C1 segment of cervical spinal cord (tissue), 14 donors: Measurements from ENCODE around the gene ALG6.
"Not testable (repeated sequence)": the region's sequence is repeated elsewhere in the genome, so short reads cannot be mapped to it uniquely, and the experiment has no call there.

Source experiments
- DNase-seq, 14 donors: peaks; one replicate each; lab custom pipeline; 2025; lab: John Stamatoyannopoulos, UW

ALG6 gene

DNA sequence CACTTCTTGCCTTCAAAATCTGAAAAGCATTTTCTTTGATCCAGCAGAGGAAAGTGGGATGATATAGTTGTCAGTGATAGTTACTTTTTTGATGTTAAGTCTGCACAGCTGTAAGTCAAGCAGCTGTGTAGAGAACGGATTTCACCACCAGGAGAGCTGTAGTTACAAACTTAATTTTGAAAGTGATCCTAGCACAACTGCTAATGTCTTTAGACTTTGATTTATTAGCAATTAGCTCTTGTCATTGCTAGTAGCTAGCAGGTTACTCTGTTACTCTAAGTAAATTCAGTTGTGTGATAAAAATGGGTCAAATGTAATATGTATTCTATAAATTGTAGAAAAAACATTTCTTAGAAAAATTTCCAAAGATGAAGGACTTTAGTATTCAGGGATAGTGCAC lies 46.0 kb downstream of the ALG6 start:
- DNase-seq: no peak

- no peak for DNase-seq
Observed at GRCh38 chr1:63414691-63415365, 47.4 kb downstream of the ALG6 start.

DNA sequence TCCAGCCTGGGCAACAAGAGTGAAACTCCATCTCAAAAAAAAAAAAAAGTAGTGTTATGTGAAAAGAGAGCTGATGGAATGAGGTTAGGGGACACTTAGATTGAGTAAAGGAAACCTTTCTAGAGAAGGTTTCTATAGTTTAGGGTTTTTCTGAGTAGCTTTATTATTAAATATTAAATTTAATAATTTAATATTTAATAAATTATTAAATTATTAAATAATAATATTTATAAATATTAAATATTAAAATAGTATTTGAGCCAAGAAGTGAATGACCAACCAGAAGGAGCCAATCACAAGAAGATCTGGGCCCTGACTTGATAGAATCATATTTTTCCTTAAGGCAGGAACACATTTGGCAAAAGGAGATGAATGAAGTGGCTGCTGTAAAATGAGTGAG lies 50.7 kb downstream of the ALG6 start:
- DNase-seq: no peak

DNA sequence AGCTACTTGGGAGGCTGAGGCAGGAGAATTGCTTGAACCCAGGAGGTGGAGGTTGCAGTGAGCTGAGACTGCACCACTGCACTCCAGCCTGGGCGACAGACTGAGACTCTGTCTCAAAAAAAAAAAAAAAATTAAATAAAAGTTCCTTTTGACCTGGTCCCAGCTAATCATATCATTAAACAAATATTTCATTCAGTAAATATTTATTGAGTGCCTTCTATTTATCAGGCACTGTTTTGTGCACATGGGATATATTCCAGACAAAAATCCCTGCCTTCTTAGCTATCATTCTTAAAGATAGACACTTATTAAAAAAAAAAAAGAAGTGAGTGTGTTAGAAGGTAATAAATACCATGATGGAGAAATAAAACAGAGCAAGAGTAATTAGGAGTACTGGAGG lies 53.3 kb downstream of the ALG6 start:
- DNase-seq: not testable (repeated sequence)

DNA sequence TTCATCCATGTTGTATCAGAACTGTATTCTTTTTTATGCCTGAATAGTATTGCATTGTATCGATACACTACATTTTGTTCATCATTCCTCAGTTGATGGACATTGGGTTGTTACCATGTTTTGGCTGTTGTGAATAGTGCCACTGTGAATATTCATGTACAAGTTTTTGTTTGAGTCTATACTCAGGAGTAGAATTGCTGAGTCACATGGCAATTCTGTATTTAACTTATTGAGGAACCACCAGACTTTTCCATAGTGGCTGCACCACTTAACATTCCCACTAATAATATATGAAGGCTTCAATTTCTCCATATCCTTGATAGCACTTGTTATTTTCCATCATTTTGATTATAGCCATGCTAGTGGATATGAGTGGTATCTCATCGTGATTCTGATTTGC lies 56.2 kb downstream of the ALG6 start:
- DNase-seq: no peak

DNA sequence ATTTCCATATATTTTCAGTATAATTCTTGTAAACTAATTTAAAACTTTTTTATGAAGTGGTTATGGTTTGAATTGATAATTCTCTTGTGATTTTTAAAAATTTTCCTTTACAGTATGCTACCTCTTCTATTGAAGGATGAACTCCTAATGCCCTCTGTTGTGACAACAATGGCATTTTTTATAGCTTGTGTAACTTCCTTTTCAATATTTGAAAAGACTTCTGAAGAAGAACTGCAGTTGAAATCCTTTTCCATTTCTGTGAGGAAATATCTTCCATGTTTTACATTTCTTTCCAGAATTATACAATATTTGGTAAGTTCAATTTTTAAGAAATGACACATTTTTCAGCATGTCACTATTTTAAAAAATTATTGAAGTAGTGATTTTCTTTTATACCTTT lies 61.4 kb downstream of the ALG6 start:
- no peak for DNase-seq

DNA sequence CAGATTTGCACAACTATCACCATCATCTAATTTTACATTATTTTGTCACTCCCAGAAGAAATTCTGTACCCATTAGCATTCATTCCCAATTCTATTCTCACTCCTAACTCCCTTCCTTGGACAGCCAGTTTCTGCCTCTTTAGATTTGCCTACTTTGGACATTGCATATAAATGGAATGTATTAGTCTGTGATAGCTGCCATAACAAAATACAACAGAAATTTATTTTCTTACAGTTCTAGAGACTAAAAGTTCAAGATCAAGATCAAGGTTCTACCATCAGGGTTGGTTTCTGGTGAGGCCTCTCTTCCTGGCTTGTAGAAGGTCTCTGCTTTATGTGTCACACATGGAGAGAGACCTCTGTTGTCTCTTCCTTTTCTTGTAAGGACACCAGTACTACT lies 61.9 kb downstream of the ALG6 start:
- DNase-seq: no peak

DNA sequence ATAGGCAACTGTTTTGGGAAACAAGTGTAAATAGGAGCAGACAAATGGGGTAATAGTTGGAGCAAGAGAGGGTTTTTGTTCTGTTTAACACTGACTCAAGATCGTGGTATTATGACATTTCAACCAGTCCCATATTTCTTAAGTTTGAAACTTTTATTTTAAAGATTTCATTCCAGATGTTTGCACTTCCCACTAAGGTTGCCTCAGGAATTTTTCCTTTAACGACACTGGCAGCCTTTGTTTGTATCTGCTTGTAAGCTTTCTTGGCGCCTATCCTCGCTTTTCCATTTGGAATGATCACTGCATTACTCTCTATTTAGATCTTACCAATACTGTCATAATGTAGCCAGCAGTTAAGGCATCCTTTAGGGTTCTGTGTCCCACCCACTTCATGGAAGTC lies 67.7 kb downstream of the ALG6 start:
- no peak for DNase-seq

DNA sequence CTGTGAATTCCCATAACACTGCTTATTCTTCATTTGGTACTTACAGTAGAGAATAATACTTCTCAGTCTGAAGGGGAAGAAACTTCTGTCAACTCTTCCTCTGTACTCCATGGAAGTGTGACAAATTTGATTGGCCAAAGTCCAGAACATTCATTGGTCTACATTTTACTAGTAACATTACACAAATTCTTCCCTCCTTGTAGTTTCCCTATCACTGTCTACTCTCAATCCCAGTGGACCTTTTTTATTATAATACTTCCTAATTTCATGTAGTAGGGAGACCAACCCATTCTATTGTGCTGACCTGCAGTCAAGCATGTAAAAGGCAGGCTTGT lies 74.7 kb downstream of the ALG6 start:
- no peak for DNase-seq

DNA sequence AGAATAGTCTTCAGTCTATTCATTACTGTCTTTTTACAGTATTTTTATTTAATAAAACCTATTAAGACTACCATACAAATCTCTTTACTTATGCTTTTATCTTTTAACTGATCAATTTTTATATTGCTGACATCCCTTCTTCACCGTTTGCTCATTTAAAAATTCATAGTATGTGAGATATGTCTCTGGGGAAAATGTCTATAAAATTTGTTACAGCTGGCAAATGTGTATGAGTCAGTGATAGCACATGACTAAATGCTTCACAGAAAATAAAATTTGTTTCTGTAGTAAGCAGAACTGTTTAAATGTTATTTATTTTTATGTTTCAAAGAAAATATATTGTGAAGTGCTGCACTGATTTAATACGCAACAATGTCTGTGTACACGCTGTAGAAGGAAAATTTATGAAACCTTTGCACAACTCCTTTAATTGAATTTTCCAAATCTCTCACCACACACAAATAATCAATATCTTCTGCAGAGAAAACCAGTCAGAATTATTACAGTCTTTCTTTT lies 81.4 kb downstream of the ALG6 start:
- DNase-seq: no peak

DNA sequence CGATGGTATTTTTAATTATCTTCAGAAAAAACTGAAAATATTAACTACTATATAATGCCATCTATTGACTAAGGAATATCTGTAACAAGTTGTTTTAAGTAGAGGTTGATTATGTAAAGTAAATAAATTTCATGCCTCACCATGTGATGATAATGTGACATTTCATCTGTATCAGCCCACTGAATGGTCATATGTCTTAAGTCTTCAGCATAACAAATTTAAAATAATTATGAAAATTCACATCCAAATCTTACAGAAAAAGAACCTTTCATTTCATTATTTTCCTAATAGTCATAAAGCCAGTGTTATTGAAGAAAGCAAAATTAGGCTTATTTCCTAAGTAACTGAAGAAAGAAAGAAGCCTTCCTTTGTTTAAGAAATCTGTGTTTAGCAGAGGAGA lies 83.0 kb downstream of the ALG6 start:
- DNase-seq: no peak

GRCh38 chr1:63453232-63453631 lies 85.8 kb downstream of the ALG6 start:
- no peak for DNase-seq

- no peak for DNase-seq
Observed at GRCh38 chr1:63454269-63454668, 86.8 kb downstream of the ALG6 start.

DNA sequence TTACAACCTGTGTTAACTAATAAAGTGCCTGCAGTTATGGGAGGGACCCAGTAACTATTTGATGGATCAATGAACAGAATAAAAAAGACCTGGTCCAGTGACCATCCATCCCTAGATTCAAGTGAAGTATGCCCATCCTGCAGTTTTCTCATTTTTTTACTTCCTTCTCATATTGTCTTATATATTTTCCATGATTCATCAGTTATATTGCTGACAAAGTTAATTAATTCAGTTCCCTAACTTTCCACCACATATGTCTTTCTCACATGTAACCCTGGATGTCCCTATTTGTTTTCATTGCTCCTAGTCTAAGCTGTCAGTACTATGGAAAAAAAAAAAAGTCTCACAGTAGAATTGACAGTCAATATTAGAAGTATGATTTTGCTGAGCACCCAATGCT lies 91.3 kb downstream of the ALG6 start:
- DNase-seq: no peak

GRCh38 chr1:63461661-63462230 lies 94.3 kb downstream of the ALG6 start:
- DNase-seq: no peak

DNA sequence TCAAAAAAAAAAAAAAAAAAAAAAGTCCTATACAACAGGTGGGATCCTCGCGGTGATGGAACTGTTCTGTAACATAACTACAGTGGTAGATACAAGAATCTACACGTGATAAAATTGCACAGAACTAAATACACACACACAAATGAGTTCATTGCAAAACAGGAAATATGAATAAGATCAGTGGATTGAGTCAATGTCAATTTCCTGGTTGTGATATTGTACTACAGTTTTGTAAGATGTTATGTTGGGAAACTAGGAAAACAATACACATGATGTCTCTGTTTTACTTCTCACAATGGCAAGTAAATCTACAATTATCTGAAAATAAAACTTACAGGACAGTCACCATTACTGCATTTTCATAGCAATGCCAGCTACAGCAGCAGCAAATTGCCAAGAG lies 95.8 kb downstream of the ALG6 start:
- no peak for DNase-seq

GRCh38 chr1:63466181-63466580 lies 98.8 kb downstream of the ALG6 start:
- no peak for DNase-seq

DNA sequence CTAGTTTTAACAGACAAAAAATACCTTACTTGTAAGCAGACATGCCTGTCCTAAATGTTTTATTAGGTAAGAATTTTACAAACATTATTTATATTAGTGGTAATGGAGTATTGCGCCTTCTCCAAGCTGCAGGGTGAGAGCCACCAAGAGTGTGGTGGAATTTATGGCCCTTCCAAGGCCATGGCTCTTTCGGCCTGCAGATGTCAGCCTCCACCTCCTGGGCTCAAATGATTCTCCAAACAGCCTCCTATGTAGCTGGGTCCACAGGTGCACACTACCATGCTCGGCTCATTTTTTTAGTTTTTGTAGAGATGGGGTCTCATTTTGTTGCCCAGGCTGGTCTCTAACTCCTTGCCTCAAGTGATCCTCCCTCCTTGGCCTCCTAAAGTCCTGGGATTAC lies 99.3 kb downstream of the ALG6 start:
- no peak for DNase-seq

DNA sequence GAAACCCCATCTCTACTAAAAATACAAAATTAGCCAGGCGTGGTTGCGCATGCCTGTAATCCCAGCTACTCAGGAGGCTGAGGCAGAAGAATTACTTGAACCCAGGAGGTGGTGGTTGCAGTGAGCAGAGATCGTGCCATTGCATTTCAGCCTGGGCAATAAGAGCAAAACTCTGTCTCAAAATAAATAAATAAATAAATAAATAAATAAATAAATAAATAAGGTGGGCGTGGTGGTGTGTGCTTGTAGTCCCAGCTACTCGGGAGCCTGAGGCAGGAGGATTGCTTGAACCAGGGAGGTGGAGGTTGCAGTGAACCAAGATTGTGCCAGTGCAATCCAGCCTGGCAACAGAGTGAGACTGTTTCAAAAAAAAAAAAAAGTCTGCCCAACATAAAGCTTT lies 101.3 kb downstream of the ALG6 start:
- not testable (repeated sequence) for DNase-seq

DNA sequence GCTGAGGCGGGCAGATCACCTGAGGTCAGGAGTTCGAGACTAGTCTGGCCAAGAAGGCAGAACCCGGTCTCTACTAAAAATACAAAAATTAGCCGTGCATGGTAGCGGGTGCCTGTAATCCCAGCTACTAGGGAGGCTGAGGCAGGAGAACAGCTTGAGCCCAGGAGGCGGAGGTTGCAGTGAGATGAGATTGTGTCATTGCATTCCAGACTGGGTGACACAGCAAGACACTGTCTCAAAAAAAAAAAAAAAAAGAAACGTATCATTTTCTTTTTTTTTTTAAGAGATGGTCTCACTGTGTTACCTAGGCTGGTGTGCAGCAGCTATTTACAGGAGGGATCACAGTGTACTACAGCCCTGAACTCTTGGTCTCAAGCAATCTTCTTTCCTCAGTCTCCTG lies 108.3 kb downstream of the ALG6 start:
- DNase-seq: no peak

GRCh38 chr1:63480057-63480456 lies 112.6 kb downstream of the ALG6 start:
- DNase-seq: no peak

DNA sequence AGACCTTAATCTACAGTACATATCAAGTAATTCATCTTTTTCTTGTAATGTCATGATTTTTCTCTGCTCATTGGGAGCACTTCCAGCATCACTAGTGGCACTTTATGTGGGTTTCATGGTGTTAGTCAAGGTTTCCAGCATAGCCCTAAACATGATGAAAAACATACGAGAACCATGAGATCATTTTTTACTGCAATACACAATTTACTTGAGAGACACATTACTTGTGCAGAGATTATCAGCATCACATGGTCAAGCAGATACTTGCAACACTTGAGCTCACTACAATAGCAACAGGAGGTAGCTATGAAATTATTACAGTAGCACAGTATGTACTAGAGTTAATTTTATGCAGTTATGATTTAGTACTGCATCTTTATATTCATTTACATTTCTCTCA lies 119.2 kb downstream of the ALG6 start:
- DNase-seq: no peak

DNA sequence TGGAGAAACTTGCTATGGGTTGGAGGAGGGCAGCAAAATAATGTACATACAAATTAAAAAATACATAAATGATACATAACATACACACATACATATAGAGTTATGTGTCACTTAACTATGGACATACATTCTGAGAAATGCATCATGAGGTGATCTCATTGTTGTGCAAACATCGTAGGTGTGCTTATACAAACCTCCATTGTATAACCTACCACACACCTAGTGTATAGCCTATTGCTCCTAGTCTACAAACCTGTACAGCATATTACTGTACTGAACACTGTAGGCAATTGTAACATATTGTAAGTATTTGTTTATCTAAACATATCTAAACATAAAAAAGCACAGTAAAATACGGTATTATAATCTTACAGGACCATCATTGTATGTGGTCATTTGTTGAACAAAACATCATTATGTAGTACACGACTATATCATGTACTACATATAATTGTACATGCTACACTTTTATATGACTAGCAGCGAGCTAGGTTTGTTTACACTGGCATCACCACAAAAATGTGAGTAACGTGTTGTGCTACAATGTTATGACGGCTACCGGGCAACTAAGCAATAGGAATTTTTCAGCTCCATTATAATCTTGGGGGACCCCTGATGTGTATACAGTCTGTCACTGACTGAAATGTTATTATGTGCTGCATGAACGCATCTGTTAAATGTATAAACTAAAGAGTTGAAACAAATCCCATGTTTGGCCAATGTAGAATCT lies 120.1 kb downstream of the ALG6 start:
- DNase-seq: no peak
